HG03558 (cell line): ENCODE results near the gene UNC5A.

ENCODE experiments used
- ATAC-seq: cut with Tn5 transposase; IDR thresholded peaks from one replicate; pipeline ENCODE4 v1.9.1; 2021; ENCODE audit warnings: moderate number of reproducible peaks; ENCODE audit not compliant: unreplicated experiment; ENCODE audit errors: extremely low read depth

UNC5A gene

GRCh38 chr5:176818391-176819098 lies 8.2 kb downstream of the UNC5A start:
- no peak for ATAC-seq

GRCh38 chr5:176819476-176819875 lies 9.1 kb downstream of the UNC5A start:
- no peak for ATAC-seq

- no peak for ATAC-seq
Measured at GRCh38 chr5:176820937-176821336, 10.6 kb downstream of the UNC5A start.

GRCh38 chr5:176821441-176821840 lies 11.1 kb downstream of the UNC5A start:
- no peak for ATAC-seq

- ATAC-seq: no peak
Measured at GRCh38 chr5:176822041-176822792, 11.9 kb downstream of the UNC5A start.

GRCh38 chr5:176822793-176823481 lies 12.6 kb downstream of the UNC5A start:
- no peak for ATAC-seq

GRCh38 chr5:176823869-176824412 lies 13.6 kb downstream of the UNC5A start:
- ATAC-seq: no peak

GRCh38 chr5:176824604-176825003 lies 14.2 kb downstream of the UNC5A start:
- no peak for ATAC-seq

- ATAC-seq: no peak
Measured at GRCh38 chr5:176825234-176825633, 14.9 kb downstream of the UNC5A start.

- ATAC-seq: no peak
Measured at GRCh38 chr5:176825957-176826356, 15.6 kb downstream of the UNC5A start.

- ATAC-seq: no peak
Measured at GRCh38 chr5:176827736-176828414, 17.5 kb downstream of the UNC5A start.

- ATAC-seq: no peak
Measured at GRCh38 chr5:176829320-176829719, 19.0 kb downstream of the UNC5A start.

- ATAC-seq: no peak
Measured at GRCh38 chr5:176830422-176830994, 20.1 kb downstream of the UNC5A start.

- no peak for ATAC-seq
Measured at GRCh38 chr5:176830995-176831423, 20.6 kb downstream of the UNC5A start.

GRCh38 chr5:176831425-176831824 lies 21.1 kb downstream of the UNC5A start:
- ATAC-seq: no peak

GRCh38 chr5:176832162-176832561 lies 21.8 kb downstream of the UNC5A start:
- ATAC-seq: no peak

- ATAC-seq: no peak
Measured at GRCh38 chr5:176833286-176833685, 22.9 kb downstream of the UNC5A start.

GRCh38 chr5:176835918-176836317 lies 25.6 kb downstream of the UNC5A start:
- no peak for ATAC-seq

GRCh38 chr5:176836811-176837706 lies 26.7 kb downstream of the UNC5A start:
- no peak for ATAC-seq
